Dendritic cell treated with granulocyte-macrophage colony-stimulating factor and Interleukin-4, amounts not matched to agents 40 ng/mL and 50 ng/mL, for 4 days (primary cell): ENCODE measurements around the gene GCKR.
"Not testable (repeated sequence)": the region's sequence is repeated elsewhere in the genome, so short reads cannot be mapped to it uniquely, and the experiment has no call there.

Experiments used
- H3K27ac Mint-ChIP-seq: one replicate; pipeline ENCODE4 v1.8.0; 2022; ENCODE audit warnings: mild to moderate bottlenecking, mixed read lengths
- H3K27me3 Mint-ChIP-seq: one replicate; pipeline ENCODE4 v1.8.0; 2022; ENCODE audit warnings: mild to moderate bottlenecking, mixed read lengths
- H3K36me3 Mint-ChIP-seq: one replicate; pipeline ENCODE4 v1.8.0; 2022; ENCODE audit warnings: low read depth, mixed read lengths
- H3K4me1 Mint-ChIP-seq: one replicate; pipeline ENCODE4 v1.8.0; 2022; ENCODE audit warnings: low read depth, mixed read lengths
- H3K4me3 Mint-ChIP-seq: one replicate; pipeline ENCODE4 v1.8.0; 2022; ENCODE audit warnings: mild to moderate bottlenecking, moderate library complexity, mixed read lengths
- H3K9me3 Mint-ChIP-seq: one replicate; pipeline ENCODE4 v1.8.0; 2022; ENCODE audit warnings: mixed read lengths
- intact Hi-C: fragments of 100-400 bp; cut with micrococcal nuclease; formaldehyde crosslinking; loops from one replicate; pipeline ENCODE4 v1.15.0; 2022

Gene GCKR

GRCh38 chr2:27527182-27527581 lies 30.5 kb downstream of the GCKR start:
- no peaks in the 10 kb centered on the region for H3K9me3 Mint-ChIP-seq
- H3K4me3 Mint-ChIP-seq, result no peak overlapping the region
- H3K27me3 Mint-ChIP-seq, result peaks cover 6% of the 10 kb centered on the region
- H3K36me3 Mint-ChIP-seq, result no peaks in the 10 kb centered on the region
- no peak overlapping the region for H3K27ac Mint-ChIP-seq
- no peaks in the 10 kb centered on the region for H3K4me1 Mint-ChIP-seq
- intact Hi-C loops, result no loop called here

DNA sequence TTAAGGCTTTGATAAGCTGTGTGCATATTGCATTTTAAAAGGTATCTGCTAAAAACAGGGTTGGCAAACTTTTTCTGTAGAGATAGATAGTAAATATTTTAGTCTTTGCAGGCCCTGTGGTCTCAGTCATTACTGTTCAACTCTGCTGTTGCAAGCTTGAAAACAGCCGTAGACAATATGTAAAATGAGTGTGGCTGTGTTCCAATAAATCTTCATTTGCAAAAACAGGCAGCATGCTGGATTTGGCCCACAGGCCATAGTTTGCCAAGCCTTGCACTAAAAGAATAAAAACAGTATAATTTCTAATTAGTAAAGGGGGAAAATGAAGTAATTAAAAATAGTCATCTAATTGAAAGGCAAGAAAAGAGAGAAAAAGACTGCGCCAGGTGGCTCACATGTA lies 35.3 kb downstream of the GCKR start:
- H3K9me3 Mint-ChIP-seq, result no peaks in the 10 kb centered on the region
- peaks cover 8% of the 10 kb centered on the region for H3K27me3 Mint-ChIP-seq
- no peak overlapping the region for H3K4me3 Mint-ChIP-seq
- intact Hi-C loops, result no loop called here
- H3K27ac Mint-ChIP-seq, result no peak overlapping the region
- no peaks in the 10 kb centered on the region for H3K4me1 Mint-ChIP-seq
- no peaks in the 10 kb centered on the region for H3K36me3 Mint-ChIP-seq

- intact Hi-C loops, result no loop called here
Observed at GRCh38 chr2:27537287-27537686, 40.6 kb downstream of the GCKR start.

GRCh38 chr2:27538839-27539450 lies 42.3 kb downstream of the GCKR start:
- H3K36me3 Mint-ChIP-seq, intact Hi-C loops, H3K27me3 Mint-ChIP-seq, H3K27ac Mint-ChIP-seq, H3K4me1 Mint-ChIP-seq, H3K4me3 Mint-ChIP-seq, H3K9me3 Mint-ChIP-seq: not testable (repeated sequence)

More at GRCh38 chr2:27537287-27537686, 40.6 kb downstream of the GCKR start:
- peaks cover 8% of the 10 kb centered on the region for H3K27me3 Mint-ChIP-seq
- H3K36me3 Mint-ChIP-seq, result no peaks in the 10 kb centered on the region
- H3K9me3 Mint-ChIP-seq, result no peaks in the 10 kb centered on the region
- H3K27ac Mint-ChIP-seq, result no peak overlapping the region
- no peaks in the 10 kb centered on the region for H3K4me1 Mint-ChIP-seq
- H3K4me3 Mint-ChIP-seq, result no peak overlapping the region

GRCh38 chr2:27539649-27540048 lies 43.0 kb downstream of the GCKR start:
- H3K4me1 Mint-ChIP-seq, H3K4me3 Mint-ChIP-seq, H3K27ac Mint-ChIP-seq, H3K36me3 Mint-ChIP-seq, H3K9me3 Mint-ChIP-seq, intact Hi-C loops, H3K27me3 Mint-ChIP-seq: not testable (repeated sequence)

DNA sequence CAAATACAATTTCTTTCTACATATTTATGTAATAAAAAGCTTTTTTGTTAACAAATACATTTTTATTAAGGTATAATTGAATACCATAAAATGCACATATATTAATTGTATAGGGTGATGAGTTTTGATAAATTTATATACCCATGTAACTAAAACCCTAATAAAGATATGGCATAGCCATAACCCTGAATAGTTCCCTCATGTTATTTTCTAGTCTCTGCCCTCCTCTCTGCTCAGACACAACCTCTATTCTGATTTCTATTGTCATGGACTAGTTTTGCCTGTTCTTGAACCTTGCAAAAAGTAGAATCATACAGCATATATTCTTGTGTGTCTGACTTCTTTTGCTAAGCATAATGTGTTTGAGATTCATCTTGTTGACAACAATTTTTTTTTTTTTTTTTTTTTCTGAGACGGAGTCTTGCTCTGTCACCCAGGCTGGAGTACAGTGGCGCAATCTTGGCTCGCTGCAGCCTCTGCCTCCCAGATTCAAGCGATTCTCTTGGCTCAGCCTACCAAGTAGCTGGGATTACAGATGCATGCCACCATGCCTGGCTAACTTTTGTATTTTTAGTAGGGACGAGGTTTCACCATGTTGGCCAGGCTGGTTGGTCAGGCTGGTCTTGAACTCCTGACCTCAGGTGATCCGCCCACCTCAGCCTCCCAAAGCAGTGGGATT lies 47.6 kb downstream of the GCKR start:
- Mint-ChIP-seq H3K27me3 (no peaks in the 10 kb centered on the region), H3K27ac (no peak overlapping the region), H3K4me1 (no peaks in the 10 kb centered on the region), H3K4me3 (no peak overlapping the region), H3K36me3 (no peaks in the 10 kb centered on the region), H3K9me3 (no peaks in the 10 kb centered on the region)
- intact Hi-C loops, result no loop called here

DNA sequence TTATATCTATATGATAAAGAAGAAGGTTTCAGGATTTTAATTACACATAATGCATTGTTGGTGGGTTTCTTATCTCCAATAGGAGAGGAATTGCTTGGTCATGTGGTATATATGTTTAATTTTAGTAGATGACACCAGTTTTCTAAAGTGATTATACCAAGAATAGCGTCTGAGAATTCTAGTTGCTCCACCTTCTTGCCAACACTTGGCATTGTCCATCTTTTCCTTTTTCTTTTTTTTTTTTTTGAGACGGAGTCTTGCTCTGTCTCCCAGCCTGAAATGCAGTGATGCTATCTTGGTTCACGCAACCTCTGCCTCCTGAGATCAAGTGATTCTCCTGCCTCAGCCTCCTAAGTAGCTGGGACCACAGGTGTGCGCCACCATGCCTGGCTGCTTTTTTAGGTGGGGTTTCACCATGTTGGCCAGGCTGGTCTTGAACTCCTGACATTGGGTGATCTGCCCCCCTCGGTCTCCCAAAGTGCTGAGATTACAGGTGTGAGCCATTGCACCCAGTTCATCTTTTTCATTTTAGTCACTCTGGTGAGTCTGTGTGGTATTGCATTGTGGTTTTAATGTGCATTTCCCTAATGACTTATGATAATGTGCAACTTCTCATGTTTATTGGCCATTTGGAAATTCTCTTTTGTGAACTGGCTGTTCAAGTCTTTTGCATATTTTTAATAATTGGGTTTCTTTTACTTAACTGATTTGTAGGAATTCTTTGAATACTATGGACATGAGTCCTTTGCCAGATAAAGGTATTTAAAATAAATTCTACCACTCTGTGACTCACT lies 48.9 kb downstream of the GCKR start:
- Mint-ChIP-seq H3K4me1 (no peaks in the 10 kb centered on the region), H3K36me3 (no peaks in the 10 kb centered on the region), H3K9me3 (no peaks in the 10 kb centered on the region), H3K4me3 (no peak overlapping the region), H3K27me3 (no peaks in the 10 kb centered on the region), H3K27ac (no peak overlapping the region)
- intact Hi-C loops, result no loop called here

DNA sequence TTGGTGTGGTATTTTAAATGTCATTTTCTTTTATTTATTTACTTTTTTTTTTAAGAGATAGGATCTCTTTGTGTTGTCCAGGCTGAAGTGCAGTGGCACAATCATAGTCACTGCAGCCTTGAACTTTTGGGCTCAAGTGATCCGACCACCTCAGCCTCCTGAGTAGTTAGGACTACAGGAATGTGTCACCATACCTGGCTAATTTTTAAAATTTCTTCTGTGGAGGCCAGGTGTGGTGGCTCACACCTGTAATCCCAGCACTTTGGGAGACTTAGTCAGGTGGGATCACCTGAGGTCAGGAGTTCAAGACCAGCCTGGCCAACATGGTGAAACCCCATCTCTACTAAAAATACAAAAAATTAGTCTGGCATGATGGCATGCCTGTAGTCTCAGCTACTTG lies 52.7 kb downstream of the GCKR start:
- Mint-ChIP-seq H3K4me3 (no peak overlapping the region), H3K27ac (no peak overlapping the region), H3K27me3 (peaks cover 15% of the 10 kb centered on the region), H3K36me3 (no peaks in the 10 kb centered on the region), H3K4me1 (no peaks in the 10 kb centered on the region), H3K9me3 (no peaks in the 10 kb centered on the region)
- intact Hi-C loops, result no loop called here

GRCh38 chr2:27551514-27551913 lies 54.9 kb downstream of the GCKR start:
- Mint-ChIP-seq H3K27ac (no peak overlapping the region), H3K9me3 (no peaks in the 10 kb centered on the region), H3K36me3 (no peaks in the 10 kb centered on the region), H3K4me1 (no peaks in the 10 kb centered on the region), H3K4me3 (no peak overlapping the region), H3K27me3 (peaks cover 24% of the 10 kb centered on the region)
- intact Hi-C loops, result no loop called here

GRCh38 chr2:27552941-27553340 lies 56.3 kb downstream of the GCKR start:
- Mint-ChIP-seq H3K4me1 (no peaks in the 10 kb centered on the region), H3K27ac (no peak overlapping the region), H3K27me3 (peaks cover 24% of the 10 kb centered on the region), H3K9me3 (no peaks in the 10 kb centered on the region), H3K4me3 (no peak overlapping the region), H3K36me3 (no peaks in the 10 kb centered on the region)
- intact Hi-C loops, result no loop called here

DNA sequence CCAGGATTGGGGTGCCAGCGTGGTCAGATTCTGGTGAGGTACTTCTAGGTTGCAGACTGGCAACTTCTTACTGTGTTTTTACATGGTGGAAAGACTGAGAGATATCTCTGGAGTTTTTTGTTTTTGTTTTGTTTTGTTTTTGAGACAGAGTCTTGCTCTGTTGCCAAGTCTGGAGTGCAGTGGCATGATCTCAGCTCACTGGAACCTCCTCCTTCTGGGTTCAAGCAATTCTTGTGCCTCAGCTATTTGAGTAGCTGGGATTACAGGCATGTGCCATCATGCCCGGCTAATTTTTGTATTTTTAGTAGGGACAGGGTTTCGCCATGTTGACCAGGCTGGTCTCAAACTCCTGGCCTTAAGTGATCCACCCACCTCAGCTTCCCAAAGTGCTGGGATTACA lies 57.8 kb downstream of the GCKR start:
- intact Hi-C loops, H3K27ac Mint-ChIP-seq, H3K9me3 Mint-ChIP-seq, H3K4me3 Mint-ChIP-seq, H3K4me1 Mint-ChIP-seq, H3K36me3 Mint-ChIP-seq: not testable (repeated sequence)
- peaks cover 25% of the 10 kb centered on the region for H3K27me3 Mint-ChIP-seq

GRCh38 chr2:27559228-27559627 lies 62.6 kb downstream of the GCKR start:
- Mint-ChIP-seq H3K4me3 (no peak overlapping the region), H3K4me1 (no peaks in the 10 kb centered on the region), H3K9me3 (no peaks in the 10 kb centered on the region), H3K27ac (no peak overlapping the region), H3K36me3 (no peaks in the 10 kb centered on the region), H3K27me3 (peaks cover 21% of the 10 kb centered on the region)
- intact Hi-C loops, result no loop called here

DNA sequence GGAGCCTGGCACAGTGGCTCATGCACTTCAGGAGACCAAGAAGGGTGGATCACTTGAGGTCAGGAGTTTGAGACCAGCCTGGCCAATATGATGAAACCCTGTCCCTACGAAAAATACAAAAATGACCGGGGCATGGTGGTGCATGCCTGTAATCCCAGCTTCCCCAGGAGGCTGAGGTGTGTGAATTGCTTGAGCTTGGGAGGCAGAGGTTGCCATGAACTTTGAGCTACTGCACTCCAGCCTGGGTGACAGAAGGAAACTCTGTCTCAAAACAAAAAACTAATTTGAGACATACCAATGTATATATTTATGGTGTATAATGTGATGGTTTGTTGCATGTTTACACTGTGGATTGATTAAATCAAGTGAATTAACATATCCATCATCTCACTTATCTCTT lies 64.4 kb downstream of the GCKR start:
- intact Hi-C loops, result no loop called here
- H3K27me3 Mint-ChIP-seq, result peaks cover 14% of the 10 kb centered on the region
- no peak overlapping the region for H3K27ac Mint-ChIP-seq
- no peaks in the 10 kb centered on the region for H3K36me3 Mint-ChIP-seq
- H3K9me3 Mint-ChIP-seq, result no peaks in the 10 kb centered on the region
- no peaks in the 10 kb centered on the region for H3K4me1 Mint-ChIP-seq
- H3K4me3 Mint-ChIP-seq, result no peak overlapping the region

DNA sequence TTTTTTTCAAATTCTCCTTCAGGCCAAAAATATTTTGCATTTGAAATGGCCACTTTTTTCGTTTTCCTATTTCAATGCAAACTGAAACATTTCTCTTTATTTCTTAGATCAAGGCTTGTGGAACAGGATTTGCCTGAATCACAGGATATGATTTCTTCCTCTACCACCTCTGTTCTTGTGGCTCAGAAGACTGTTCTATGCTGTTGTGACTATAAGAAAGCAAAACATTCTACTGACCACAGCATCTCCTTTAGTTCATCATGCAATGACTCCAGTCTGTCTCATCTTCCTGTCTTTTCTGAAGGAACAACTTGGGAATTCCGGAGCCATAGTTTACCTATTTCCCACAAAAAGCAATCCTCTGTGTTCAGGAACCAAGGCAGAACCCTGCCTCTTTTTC lies 70.0 kb downstream of the GCKR start:
- no peak overlapping the region for H3K27ac Mint-ChIP-seq
- no peak overlapping the region for H3K4me3 Mint-ChIP-seq
- peaks cover 25% of the 10 kb centered on the region for H3K27me3 Mint-ChIP-seq
- H3K4me1 Mint-ChIP-seq, result no peaks in the 10 kb centered on the region
- intact Hi-C loops, result no loop called here
- no peaks in the 10 kb centered on the region for H3K9me3 Mint-ChIP-seq
- H3K36me3 Mint-ChIP-seq, result no peaks in the 10 kb centered on the region
